HepG2 (cell line): Measurements from ENCODE around the gene SH2D6. TPM values are rescaled to one million over a fixed set of nuclear protein-coding genes. Genes with fewer than 3 reads are reported as not detected.

Source experiments
- ATAC-seq: fragments of 200-7000 bp; cut with Tn5 transposase; 3 replicates; pipeline ENCODE4 v1.9.1; 2020; ENCODE audit warnings: mild to moderate bottlenecking, moderate library complexity
- BruUV-seq: library from RNA; stranded (reverse); fragments of 400-500 nt; replicated peaks from 2 replicates; lab custom pipeline; 2021; lab: Mats Ljungman, UMichigan
- CTCF ChIA-PET: fragments of 300-600 bp; formaldehyde crosslinking; extraction: SDS; loops from one replicate; lab custom pipeline; 2021; ENCODE audit warnings: low total read pairs, inconsistent platforms, low intra/inter-chr PET ratio; lab: Yijun Ruan, JAX
- POLR2A ChIA-PET: fragments of 350-600 bp; sonication (Branson Sonifier 250); formaldehyde crosslinking; loops from one replicate; lab custom pipeline; 2020; ENCODE audit warnings: antibody characterized with exemption, inconsistent platforms; lab: Yijun Ruan, JAX
- DNase-seq: peaks from one replicate; pipeline ENCODE4 v3.0.0-alpha.2; 2015; ENCODE audit warnings: low spot score
- FAIRE-seq: peaks from 3 replicates; lab custom pipeline; 2011; peaks lifted over from hg19 to GRCh38; lab: Jason Lieb, UNC
- H2AFZ ChIP-seq: one replicate; pipeline ENCODE4 v1.6.1; 2011; ENCODE audit warnings: low read length, inconsistent platforms
- H3K27ac ChIP-seq: fragments of 300-600 bp; 3 replicates; pipeline ENCODE4 v1.8.0; 2011; ENCODE audit warnings: mixed run types, mild to moderate bottlenecking, mixed read lengths, low read length, inconsistent platforms; ENCODE audit not compliant: insufficient read depth; ENCODE audit errors: extremely low read length
- H3K27me3 ChIP-seq, 2 experiments: fragments of 200-600 bp in 1 of 2; 2 replicates in 1 of 2; 3 replicates in 1 of 2; pipeline versions ENCODE4 v1.6.0 to v1.8.0; 2011; ENCODE audit warnings: low read length in 2 of 2, mild to moderate bottlenecking in 2 of 2, moderate library complexity in 2 of 2, inconsistent platforms in 1 of 2; ENCODE audit not compliant: insufficient read depth in 2 of 2, control insufficient read depth in 1 of 2
- H3K36me3 ChIP-seq, 2 experiments: fragments of 200-600 bp in 1 of 2; replicated peaks in 1 of 2; 2 replicates in 1 of 2; 3 replicates in 1 of 2; pipeline versions ENCODE4 v1.5.1 to v1.8.0; 2011; ENCODE audit warnings: low read length in 2 of 2, inconsistent platforms in 1 of 2; ENCODE audit not compliant: insufficient read depth in 2 of 2, control insufficient read depth in 1 of 2
- H3K4me1 ChIP-seq: 2 replicates; pipeline ENCODE4 v1.5.1; 2012; ENCODE audit warnings: low read length, inconsistent platforms; ENCODE audit not compliant: insufficient read depth
- H3K4me2 ChIP-seq: 2 replicates; pipeline ENCODE4 v1.6.0; 2011; ENCODE audit warnings: low read depth, low read length, inconsistent platforms
- H3K4me3 ChIP-seq, 3 experiments: fragments of 200-600 bp in 1 of 3; sonication (generic), shearing (Covaris generic) in 1 of 3; replicated peaks in 1 of 3; 2 replicates each; pipeline ENCODE4 v1.5.1; 2011 to 2016; ENCODE audit warnings: low read length in 3 of 3, inconsistent platforms in 2 of 3, low read depth in 2 of 3, mild to moderate bottlenecking in 2 of 3, control low read depth in 1 of 3, mixed read lengths in 1 of 3; ENCODE audit not compliant: insufficient read depth in 1 of 3
- H3K79me2 ChIP-seq: one replicate; pipeline ENCODE4 v1.6.1; 2011; ENCODE audit warnings: low read length, inconsistent platforms; ENCODE audit not compliant: insufficient read depth
- H3K9ac ChIP-seq: 2 replicates; pipeline ENCODE4 v1.6.0; 2011; ENCODE audit warnings: mild to moderate bottlenecking, low read depth, low read length, inconsistent platforms; ENCODE audit not compliant: insufficient read depth
- H3K9me3 ChIP-seq: 2 replicates; pipeline ENCODE4 v1.5.1; 2012; ENCODE audit warnings: mild to moderate bottlenecking, low read length
- H4K20me1 ChIP-seq: 2 replicates; pipeline ENCODE4 v1.6.0; 2011; ENCODE audit warnings: inconsistent platforms, mild to moderate bottlenecking, low read length, moderate library complexity; ENCODE audit not compliant: insufficient read depth
- MTF1 ChIP-seq: sonication (generic); formaldehyde crosslinking; IDR thresholded peaks from 2 replicates; pipeline ENCODE4 v1.5.0; 2020; ENCODE audit warnings: missing genetic modification reagents
- ZC3H4 ChIP-seq: sonication (generic); formaldehyde crosslinking; IDR thresholded peaks from 2 replicates; pipeline ENCODE4 v1.4.0; 2020; ENCODE audit warnings: missing genetic modification reagents, borderline replicate concordance
- ZFP82 ChIP-seq: sonication (generic); formaldehyde crosslinking; IDR thresholded peaks from 2 replicates; pipeline ENCODE4 v1.5.1; 2020; ENCODE audit warnings: mild to moderate bottlenecking, missing genetic modification reagents, borderline replicate concordance
- ZNF326 ChIP-seq: sonication (generic); formaldehyde crosslinking; IDR thresholded peaks from 2 replicates; pipeline ENCODE4 v1.4.0; 2020; ENCODE audit warnings: missing genetic modification reagents, borderline replicate concordance
- WGBS: methylation state at CpG from one replicate; pipeline ENCODE4 v1.1.6; 2017; ENCODE audit warnings: low lambda C conversion rate; 5-methylcytosine and 5-hydroxymethylcytosine counted together
- in situ Hi-C: cut with HindIII; loops from 2 replicates; pipeline ENCODE4 v1.10.0; 2017; ENCODE audit warnings: low pct_unique_long_range_greater_than_20kb; ENCODE audit not compliant: extremely low pct_ligation_motif_present
- intact Hi-C: fragments of 100-400 bp; cut with micrococcal nuclease; formaldehyde crosslinking; loops from one replicate; pipeline ENCODE4 v1.10.0; 2022; ENCODE audit not compliant: unreplicated experiment
- polyA plus RNA-seq, 8 experiments: library from polyadenylated mRNA; depleted of rRNA in 3 of 8; stranded (reverse) in 7 of 8; unstranded in 1 of 8; fragments of >200 nt; fragmentation: Illumina TruSeq in 4 of 8; extraction: Trizol in 4 of 8; gene quantifications; 2 replicates each; pipeline versions ENCODE4 v1.2.1 to v1.2.3, GENCODE V29; 2011 to 2016; ENCODE audit warnings: low read depth in 4 of 8, missing spikeins in 1 of 8, mixed read lengths in 1 of 8; ENCODE audit not compliant: insufficient read depth in 1 of 8
- total RNA-seq, 5 experiments: library from RNA; depleted of rRNA; stranded (reverse); fragments of >200 nt; fragmentation: Illumina TruSeq; extraction: Trizol; gene quantifications; 2 replicates each; pipeline ENCODE4 v1.2.3, GENCODE V29; 2016; ENCODE audit warnings: low read depth in 1 of 5
- TF ChIP-seq, protein P1 (sequence below): fragments of 450-650 bp; IDR thresholded peaks from 2 replicates; pipeline ENCODE4 v1.6.1; 2017; ENCODE audit warnings: mild to moderate bottlenecking

SH2D6 gene
- total and polyA plus RNA-seq, 2 of the 13 experiments (the other 11 are each of a cell fraction or from before 2014, with no cell fraction given), result 0.11 to 0.26 TPM

- BruUV-seq, result no TSS peak
- Histone ChIP-seq H3K9ac (no peak overlapping the region), H3K4me3 (no peak overlapping the region), H2AFZ (no peak overlapping the region), H3K27me3 (peaks cover 3 to 20% of the 10 kb centered on the region in 2 experiments; a peak in 4 of 5 replicates), H3K27ac (no peak overlapping the region), H3K4me2 (no peak overlapping the region), H3K9me3 (no peaks in the 10 kb centered on the region), H3K36me3 (no peaks in the 10 kb centered on the region), H3K4me1 (peaks cover 43% of the 10 kb centered on the region), H3K79me2 (no peaks in the 10 kb centered on the region), H4K20me1 (no peaks in the 10 kb centered on the region)
- ATAC-seq (no peak), FAIRE-seq (no peak), DNase-seq (no peak)
- intact Hi-C loops (no loop called here), in situ Hi-C loops (no loop called here)
- ChIA-PET CTCF (no interaction called here), POLR2A (no interaction called here)
- 87% methylated on average over 1 of the region's 1 CpG for WGBS
- TF ChIP-seq MTF1 (CRISPR knock-in tag), result no peak
These were observed 41.3 kb downstream of the SH2D6 start for GRCh38 chr2:85459771-85460170.

DNA sequence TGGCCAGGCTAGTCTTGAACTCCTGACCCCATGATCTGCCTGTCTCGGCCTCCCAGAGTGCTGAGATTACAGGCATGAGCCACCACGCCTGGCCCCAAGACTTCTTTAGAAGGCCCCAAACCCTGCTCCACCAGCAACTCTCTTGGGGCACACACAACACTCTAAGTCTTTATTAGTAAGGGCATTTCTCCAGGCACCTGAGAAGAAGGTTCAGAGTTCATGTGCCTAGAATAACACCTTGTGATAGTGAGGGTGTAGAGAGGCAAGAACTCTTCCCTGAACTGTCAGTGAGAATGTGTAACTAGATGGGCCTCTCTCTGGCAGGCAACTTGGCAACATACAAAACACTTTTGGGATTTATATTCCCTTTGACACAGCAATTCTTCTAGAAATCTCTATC lies 43.8 kb downstream of the SH2D6 start:
- intact Hi-C loops, result no loop called here
- no TSS peak for BruUV-seq

More for the DNA sequence above, 43.8 kb downstream of the SH2D6 start:
- no peaks in the 10 kb centered on the region for H3K36me3 ChIP-seq
- no peak overlapping the region for H2AFZ ChIP-seq
- H3K79me2 ChIP-seq, result no peaks in the 10 kb centered on the region
- 43% methylated on average over 2 of the region's 2 CpGs for WGBS
- no peaks in the 10 kb centered on the region for H3K9me3 ChIP-seq
- FAIRE-seq (no peak), DNase-seq (no peak), ATAC-seq (no peak)
- no peaks in the 10 kb centered on the region for H4K20me1 ChIP-seq
- in situ Hi-C loops, result no loop called here
- H3K9ac ChIP-seq, result no peak overlapping the region
- TF ChIP-seq ZNF326 (CRISPR knock-in tag), result no peak
- TF ChIP-seq, protein P1, sequence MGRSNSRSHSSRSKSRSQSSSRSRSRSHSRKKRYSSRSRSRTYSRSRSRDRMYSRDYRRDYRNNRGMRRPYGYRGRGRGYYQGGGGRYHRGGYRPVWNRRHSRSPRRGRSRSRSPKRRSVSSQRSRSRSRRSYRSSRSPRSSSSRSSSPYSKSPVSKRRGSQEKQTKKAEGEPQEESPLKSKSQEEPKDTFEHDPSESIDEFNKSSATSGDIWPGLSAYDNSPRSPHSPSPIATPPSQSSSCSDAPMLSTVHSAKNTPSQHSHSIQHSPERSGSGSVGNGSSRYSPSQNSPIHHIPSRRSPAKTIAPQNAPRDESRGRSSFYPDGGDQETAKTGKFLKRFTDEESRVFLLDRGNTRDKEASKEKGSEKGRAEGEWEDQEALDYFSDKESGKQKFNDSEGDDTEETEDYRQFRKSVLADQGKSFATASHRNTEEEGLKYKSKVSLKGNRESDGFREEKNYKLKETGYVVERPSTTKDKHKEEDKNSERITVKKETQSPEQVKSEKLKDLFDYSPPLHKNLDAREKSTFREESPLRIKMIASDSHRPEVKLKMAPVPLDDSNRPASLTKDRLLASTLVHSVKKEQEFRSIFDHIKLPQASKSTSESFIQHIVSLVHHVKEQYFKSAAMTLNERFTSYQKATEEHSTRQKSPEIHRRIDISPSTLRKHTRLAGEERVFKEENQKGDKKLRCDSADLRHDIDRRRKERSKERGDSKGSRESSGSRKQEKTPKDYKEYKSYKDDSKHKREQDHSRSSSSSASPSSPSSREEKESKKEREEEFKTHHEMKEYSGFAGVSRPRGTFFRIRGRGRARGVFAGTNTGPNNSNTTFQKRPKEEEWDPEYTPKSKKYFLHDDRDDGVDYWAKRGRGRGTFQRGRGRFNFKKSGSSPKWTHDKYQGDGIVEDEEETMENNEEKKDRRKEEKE, result no peak
- TF ChIP-seq ZFP82 (CRISPR knock-in tag), result no peak
- no peak for TF ChIP-seq ZC3H4 (CRISPR knock-in tag)
- peaks cover 24% of the 10 kb centered on the region for H3K4me1 ChIP-seq
- H3K27me3 ChIP-seq, result peaks cover 3 to 20% of the 10 kb centered on the region in 2 experiments; a peak in 4 of 5 replicates
- POLR2A ChIA-PET, result no interaction called here
- H3K4me3 ChIP-seq, result no peak overlapping the region
- no peak overlapping the region for H3K4me2 ChIP-seq
- H3K27ac ChIP-seq, result no peak overlapping the region
- CTCF ChIA-PET, result no interaction called here
